ENCODE data around the gene SYS1. TPM values are rescaled to one million over a fixed set of nuclear protein-coding genes. Genes with fewer than 3 reads are reported as not detected.

The SYS1 gene
- total RNA-seq, 2 donors from 2014 or later, result 29.3 to 57.4 TPM

DNA sequence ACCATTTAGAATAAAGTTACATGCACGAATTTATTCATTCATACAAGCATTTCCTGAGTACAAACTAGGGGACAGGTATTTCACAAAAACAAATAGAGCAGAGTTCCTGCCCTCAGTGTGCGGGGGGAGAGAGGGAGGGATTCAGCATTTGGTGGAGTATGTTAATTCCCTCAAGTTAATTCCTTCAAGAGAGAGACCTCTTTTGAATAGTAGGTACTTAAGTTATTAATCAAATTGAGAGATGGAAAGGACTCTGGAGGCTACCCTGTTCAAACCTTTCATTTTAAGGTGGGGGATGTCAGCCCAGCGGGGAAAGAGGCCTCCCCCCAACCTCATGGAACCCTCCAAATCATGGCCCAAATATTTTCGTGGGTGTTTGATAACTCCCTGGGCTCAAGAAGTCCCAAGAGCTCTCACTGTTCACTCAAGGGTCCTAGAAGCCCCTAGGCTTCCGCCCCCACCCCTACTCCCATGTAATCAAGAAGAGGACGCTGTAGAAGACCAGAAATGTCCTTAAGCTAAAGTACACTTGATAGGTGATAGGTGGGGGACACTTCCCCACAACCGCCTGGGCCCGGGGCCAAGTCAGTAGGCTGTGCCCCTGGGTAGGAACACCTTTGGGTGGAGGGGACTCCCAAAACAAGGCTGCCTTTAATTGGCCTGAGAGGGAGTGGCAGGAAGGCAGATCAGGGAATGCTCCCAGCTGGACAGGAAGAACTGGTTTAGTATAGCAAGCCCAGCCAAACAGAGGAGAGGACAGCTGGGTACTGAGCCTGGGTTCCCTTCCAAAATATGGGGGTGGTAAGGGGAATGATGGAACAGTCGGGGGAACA, 17.6 kb upstream of the SYS1 start:
- Histone ChIP-seq H3K36me3 (no peaks in the 10 kb centered on the region), H3K4me3 (peak overlapping the region; percentile 16 to 76), H3K27ac (peak overlapping the region; percentile 92 to 94), H3K4me1 (replicated peaks) (peaks cover 32% of the 10 kb centered on the region), H3K9me3 (no peaks in the 10 kb centered on the region), H3K27me3 (replicated peaks; ENCODE audit: insufficient read depth) (no peaks in the 10 kb centered on the region)
- 49% methylated on average over 9 of the region's 9 CpGs for WGBS
- TF ChIP-seq, protein P1, sequence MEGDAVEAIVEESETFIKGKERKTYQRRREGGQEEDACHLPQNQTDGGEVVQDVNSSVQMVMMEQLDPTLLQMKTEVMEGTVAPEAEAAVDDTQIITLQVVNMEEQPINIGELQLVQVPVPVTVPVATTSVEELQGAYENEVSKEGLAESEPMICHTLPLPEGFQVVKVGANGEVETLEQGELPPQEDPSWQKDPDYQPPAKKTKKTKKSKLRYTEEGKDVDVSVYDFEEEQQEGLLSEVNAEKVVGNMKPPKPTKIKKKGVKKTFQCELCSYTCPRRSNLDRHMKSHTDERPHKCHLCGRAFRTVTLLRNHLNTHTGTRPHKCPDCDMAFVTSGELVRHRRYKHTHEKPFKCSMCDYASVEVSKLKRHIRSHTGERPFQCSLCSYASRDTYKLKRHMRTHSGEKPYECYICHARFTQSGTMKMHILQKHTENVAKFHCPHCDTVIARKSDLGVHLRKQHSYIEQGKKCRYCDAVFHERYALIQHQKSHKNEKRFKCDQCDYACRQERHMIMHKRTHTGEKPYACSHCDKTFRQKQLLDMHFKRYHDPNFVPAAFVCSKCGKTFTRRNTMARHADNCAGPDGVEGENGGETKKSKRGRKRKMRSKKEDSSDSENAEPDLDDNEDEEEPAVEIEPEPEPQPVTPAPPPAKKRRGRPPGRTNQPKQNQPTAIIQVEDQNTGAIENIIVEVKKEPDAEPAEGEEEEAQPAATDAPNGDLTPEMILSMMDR (IDR thresholded peaks at IDR 0.05), result no peak
- TF ChIP-seq POLR2AphosphoS5 (IDR thresholded peaks at IDR 0.05) (peak; percentile 91), POLR2A (IDR thresholded peaks at IDR 0.05) (peak; percentile 23)
- peak; percentile 90 for DNase-seq (ENCODE audit: low spot score)
- intact Hi-C loops (cut with DNase I), result no loop called here

DNA sequence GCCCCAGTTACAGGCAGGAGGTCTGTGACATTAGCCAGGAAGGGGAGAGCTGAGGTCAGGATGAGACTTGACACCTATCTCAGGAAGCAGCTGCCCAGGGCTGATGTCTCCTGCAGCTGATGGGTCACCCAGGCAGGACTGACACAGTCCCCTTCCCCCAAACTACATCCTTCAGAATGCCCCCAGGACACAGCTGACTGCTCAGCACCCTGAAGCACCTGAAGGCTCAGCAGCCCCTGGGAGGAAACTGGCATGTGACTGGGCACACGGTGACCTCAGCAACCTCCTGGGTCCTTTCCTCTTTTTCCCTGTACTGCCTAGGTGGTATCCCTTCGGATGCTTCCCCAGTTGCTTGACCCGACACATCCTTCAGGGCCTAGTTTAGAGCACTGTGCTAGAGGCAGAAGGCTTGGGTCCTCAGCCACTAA, 16.7 kb upstream of the SYS1 start:
- no peak for DNase-seq (ENCODE audit: low spot score)
- intact Hi-C loops (cut with DNase I), result no loop called here
- no peaks in the 10 kb centered on the region for H3K36me3 ChIP-seq
- WGBS, result 44% methylated on average over 3 of the region's 3 CpGs
- peak overlapping the region; percentile 76 for H3K4me3 ChIP-seq
- H3K27me3 ChIP-seq (replicated peaks; ENCODE audit: insufficient read depth), result no peaks in the 10 kb centered on the region
- peaks cover 25% of the 10 kb centered on the region for H3K4me1 ChIP-seq (replicated peaks)
- TF ChIP-seq, protein P1 (IDR thresholded peaks at IDR 0.05), result no peak
- TF ChIP-seq POLR2A (IDR thresholded peaks at IDR 0.05) (no peak), POLR2AphosphoS5 (IDR thresholded peaks at IDR 0.05) (no peak)
- no peaks in the 10 kb centered on the region for H3K9me3 ChIP-seq
- H3K27ac ChIP-seq, result peak overlapping the region; percentile 92 to 94

DNA sequence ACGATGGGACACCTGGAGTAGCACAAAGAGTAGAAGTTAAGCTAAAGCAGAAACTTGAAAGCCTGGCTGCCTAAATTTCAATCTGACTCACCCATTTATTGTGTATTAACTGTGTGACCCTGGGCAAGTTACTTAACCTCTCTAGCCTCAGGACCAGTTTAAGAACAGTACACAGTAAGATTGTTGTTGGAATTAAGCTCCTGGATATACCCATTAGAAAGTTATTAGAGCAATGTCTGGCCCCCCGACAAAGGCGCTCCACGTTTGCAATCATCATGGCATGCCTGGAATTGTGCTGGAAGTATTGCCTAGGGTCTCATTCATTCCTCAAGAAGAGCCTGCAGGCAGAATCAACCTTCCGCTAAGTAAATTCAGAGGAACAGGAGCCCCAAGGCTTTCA, 16.1 kb upstream of the SYS1 start:
- peak overlapping the region; percentile 92 to 94 for H3K27ac ChIP-seq
- TF ChIP-seq POLR2A (IDR thresholded peaks at IDR 0.05) (no peak), POLR2AphosphoS5 (IDR thresholded peaks at IDR 0.05) (no peak)
- TF ChIP-seq, protein P1 (IDR thresholded peaks at IDR 0.05), result no peak
- 23% methylated on average over 5 of the region's 5 CpGs for WGBS
- H3K27me3 ChIP-seq (replicated peaks; ENCODE audit: insufficient read depth), result no peaks in the 10 kb centered on the region
- no peak for DNase-seq (ENCODE audit: low spot score)
- H3K9me3 ChIP-seq, result no peaks in the 10 kb centered on the region
- intact Hi-C loops (cut with DNase I), result no loop called here
- peaks cover 20% of the 10 kb centered on the region for H3K4me1 ChIP-seq (replicated peaks)
- peak overlapping the region; percentile 76 for H3K4me3 ChIP-seq
- H3K36me3 ChIP-seq, result no peaks in the 10 kb centered on the region

DNA sequence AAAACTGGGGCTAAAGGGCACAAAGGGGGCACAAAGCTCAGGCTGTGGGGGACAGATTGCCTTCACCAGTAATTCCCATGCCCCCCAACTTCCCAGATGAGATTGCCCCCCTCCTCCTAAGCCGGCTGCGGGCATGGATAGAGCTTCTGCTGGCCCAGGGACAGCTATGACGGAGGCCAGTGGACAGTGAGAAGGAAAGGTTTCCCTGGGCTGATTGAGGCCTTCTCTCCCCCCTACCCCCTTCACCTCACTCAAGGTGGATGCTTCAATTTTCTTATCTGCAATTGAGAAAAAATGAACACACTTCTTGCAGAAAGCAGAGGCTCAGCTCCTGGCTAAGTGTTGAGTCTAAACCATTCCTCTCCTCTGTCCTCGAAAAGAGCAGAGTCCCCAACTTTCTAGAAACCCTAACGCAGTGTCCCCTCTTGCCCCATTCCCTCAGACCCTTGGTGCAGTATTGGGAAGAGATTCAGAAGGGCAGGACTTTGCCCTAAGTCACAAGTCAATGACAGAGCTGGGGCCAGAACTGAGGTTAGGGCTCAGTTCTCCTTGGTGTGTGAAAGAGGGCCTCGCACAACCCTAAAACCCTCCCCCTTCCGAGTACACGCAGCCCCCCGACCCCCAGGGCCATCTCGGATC, 15.5 kb upstream of the SYS1 start:
- no peaks in the 10 kb centered on the region for H3K27me3 ChIP-seq (replicated peaks; ENCODE audit: insufficient read depth)
- no peaks in the 10 kb centered on the region for H3K9me3 ChIP-seq
- TF ChIP-seq, protein P1 (IDR thresholded peaks at IDR 0.05), result no peak
- no peak for TF ChIP-seq POLR2AphosphoS5 (IDR thresholded peaks at IDR 0.05)
- TF ChIP-seq POLR2A (IDR thresholded peaks at IDR 0.05), result no peak
- H3K4me1 ChIP-seq (replicated peaks), result peaks cover 15% of the 10 kb centered on the region
- 15% methylated on average over 10 of the region's 10 CpGs for WGBS
- DNase-seq (ENCODE audit: low spot score), result no peak
- intact Hi-C loops (cut with DNase I), result no loop called here
- H3K27ac ChIP-seq, result peak overlapping the region; percentile 92 to 94
- H3K4me3 ChIP-seq, result peak overlapping the region; percentile 76
- no peaks in the 10 kb centered on the region for H3K36me3 ChIP-seq

All from prostate gland (tissue), 2 donors.